A549 treated with Hydrocortisone at 1 μM for 4 hours (cell line): Measurements from ENCODE around the gene MAST2. TPM values are rescaled to one million over a fixed set of nuclear protein-coding genes. Genes with fewer than 3 reads are reported as not detected.

Source experiments
- total RNA-seq: library from RNA; stranded (reverse); fragments of 200-300 nt; extraction: Qiagen RNA extraction; gene quantifications from 5 replicates; pipeline ENCODE4 v1.2.3, GENCODE V29; 2022

Gene MAST2
- 16.7 to 19.2 TPM (median 18.3 TPM) in 5 replicates for total RNA-seq

GRCh38 chr1:45803299-45803780, at the start of gene MAST2:
MAST2 (plus strand) TSS chr1:45803612; CDS start chr1:45803896, 284 bp downstream.

Other genes starting within 250 kb of the MAST2 start
- 104 to 153 TPM (median 116 TPM) in 5 replicates for gene NASP, start 219.6 kb upstream of the MAST2 start, total RNA-seq
- 0.18 to 0.36 TPM (median 0.26 TPM) in 5 replicates for gene CCDC17, start 179.6 kb upstream of the MAST2 start, total RNA-seq
- 30.5 to 50.8 TPM (median 34.6 TPM) in 5 replicates for gene GPBP1L1, start 117.1 kb upstream of the MAST2 start, total RNA-seq
- 18.1 to 20.8 TPM (median 19.5 TPM) in 5 replicates for gene TMEM69, start 115.4 kb upstream of the MAST2 start, total RNA-seq
- 4.7 to 5.8 TPM (median 5.3 TPM) in 5 replicates for gene IPP, start 53.0 kb upstream of the MAST2 start, total RNA-seq